NCI-H1105 (cell line): ENCODE measurements around the gene RAD51B.
"Not testable (repeated sequence)": the region's sequence is repeated elsewhere in the genome, so short reads cannot be mapped to it uniquely, and the experiment has no call there.

Experiments used
- DNase-seq: peaks from one replicate; lab custom pipeline; 2025; lab: John Stamatoyannopoulos, UW

Gene RAD51B

DNA sequence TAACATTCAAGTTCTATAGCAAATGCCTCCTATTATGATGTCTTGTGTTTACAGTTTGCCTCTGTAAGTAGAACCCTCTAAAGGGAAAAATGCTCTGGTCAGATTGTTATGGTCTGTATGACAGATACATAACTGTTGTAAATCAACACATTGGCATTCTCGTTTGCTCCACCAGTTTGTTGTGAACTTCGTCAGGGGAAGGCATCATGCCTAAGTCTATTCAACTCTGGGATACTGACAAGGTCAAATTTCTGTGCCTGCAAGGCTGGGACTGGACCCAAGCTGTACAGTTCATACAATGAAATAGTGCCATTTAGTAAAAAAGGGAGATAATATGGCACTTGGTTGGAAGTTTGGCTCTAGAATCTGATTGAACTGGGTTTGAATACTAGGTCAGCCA is 392.3 kb downstream of the RAD51B start:
- no peak for DNase-seq

GRCh38 chr14:68212361-68212760 is 392.8 kb downstream of the RAD51B start:
- no peak for DNase-seq

- no peak for DNase-seq
Observed at GRCh38 chr14:68214431-68214830, 394.9 kb downstream of the RAD51B start.

DNA sequence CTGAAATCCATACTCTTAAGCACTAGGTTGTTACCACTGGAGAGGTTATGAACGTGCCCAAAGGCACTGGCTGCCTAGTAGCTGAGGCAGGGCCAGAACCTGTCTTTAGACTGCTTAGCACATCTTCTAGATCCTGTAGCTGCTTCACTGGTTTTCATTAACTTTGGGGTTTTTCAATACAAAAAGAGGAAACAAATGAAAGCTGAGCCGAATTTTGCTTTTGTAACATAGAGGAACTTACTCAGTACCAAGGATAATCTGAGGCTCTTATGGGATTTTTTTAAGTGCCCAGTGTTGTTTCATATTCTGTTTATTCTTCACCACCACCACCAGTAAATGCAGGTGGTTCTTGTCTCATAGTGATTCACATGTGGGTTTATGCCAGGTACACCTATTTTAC is 396.1 kb downstream of the RAD51B start:
- DNase-seq: no peak

DNA sequence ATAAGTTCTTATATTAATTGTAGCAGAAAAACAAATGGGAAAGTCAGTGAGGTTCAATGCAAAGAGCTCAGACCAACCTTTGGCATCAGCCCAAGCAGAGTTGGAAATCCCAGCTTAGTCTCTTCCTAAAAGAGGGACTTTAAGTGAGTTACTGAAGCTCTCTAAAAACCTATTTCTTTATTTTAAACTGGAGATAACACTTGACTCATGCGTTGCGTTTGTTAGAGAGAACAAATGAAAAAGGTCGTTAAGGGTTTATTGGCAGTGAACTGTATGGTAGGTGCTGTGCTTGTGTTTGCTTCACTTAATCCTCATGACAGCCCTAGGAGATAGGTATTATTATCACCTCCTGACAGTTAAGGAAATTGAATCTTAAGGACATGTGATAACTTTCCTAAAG is 396.5 kb downstream of the RAD51B start:
- no peak for DNase-seq

DNA sequence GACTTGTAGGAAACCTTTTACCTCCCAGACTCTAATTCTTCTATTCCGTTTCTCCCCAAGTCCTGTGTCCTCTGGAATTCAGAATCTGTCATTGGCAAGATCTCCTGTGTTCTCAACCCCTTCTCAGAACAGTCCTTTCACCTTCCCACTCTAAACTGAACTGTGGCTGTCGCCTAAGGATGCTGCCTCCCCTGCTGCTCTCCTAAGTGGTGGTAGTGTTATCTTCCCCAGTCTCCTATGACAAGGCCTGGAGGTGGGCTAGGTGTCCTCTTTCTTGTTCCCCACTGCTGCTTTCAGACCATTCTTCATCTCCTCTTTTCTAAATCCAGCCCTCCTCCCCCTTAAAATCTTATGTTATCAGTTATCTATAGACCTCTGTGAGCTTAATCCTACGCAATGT is 397.4 kb downstream of the RAD51B start:
- DNase-seq: no peak

- DNase-seq: no peak
Observed at GRCh38 chr14:68217791-68218340, 398.3 kb downstream of the RAD51B start.

GRCh38 chr14:68219407-68219806 is 399.8 kb downstream of the RAD51B start:
- DNase-seq: no peak

GRCh38 chr14:68221046-68221445 is 401.5 kb downstream of the RAD51B start:
- not testable (repeated sequence) for DNase-seq

GRCh38 chr14:68222154-68222553 is 402.6 kb downstream of the RAD51B start:
- no peak for DNase-seq

DNA sequence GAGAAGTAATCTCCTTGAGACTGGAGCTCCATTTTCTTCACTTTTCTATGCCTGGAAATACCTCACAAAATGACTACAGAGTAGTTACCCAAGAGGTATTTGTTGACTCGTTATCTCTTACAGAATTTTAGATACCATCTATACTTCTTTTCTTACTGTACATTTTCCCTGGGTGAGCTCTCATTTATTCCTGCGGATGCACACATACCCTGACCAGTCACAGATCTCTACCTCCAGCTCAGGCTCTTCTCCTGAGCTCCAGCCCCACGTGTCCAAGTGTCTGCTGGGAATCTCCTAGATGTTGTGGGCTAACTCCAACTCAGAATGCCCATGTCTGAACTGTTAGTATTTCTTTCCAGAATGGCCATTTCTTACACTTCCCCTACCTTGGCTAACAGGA is 403.1 kb downstream of the RAD51B start:
- DNase-seq: no peak

DNA sequence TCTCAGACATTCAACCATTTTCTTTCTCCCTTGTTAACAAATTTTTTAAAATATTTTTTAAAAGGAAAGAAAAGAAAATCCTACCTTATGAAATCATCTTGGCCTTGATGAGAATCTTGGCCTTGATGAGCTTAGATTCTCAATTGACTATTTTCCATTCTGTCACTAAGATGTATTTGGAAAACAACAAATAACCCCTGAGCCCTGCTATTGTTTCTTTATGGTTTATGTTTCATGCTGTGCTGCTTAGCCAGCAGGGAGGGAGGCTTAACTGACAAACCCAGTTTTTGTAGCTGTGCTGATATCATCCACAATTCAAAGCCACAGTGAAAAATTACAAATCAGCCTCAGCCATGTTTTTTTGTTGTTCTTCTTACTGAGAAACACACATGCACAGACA is 404.1 kb downstream of the RAD51B start:
- no peak for DNase-seq

- no peak for DNase-seq
Observed at GRCh38 chr14:68225321-68225720, 405.7 kb downstream of the RAD51B start.

- no peak for DNase-seq
Observed at GRCh38 chr14:68226523-68226922, 406.9 kb downstream of the RAD51B start.

DNA sequence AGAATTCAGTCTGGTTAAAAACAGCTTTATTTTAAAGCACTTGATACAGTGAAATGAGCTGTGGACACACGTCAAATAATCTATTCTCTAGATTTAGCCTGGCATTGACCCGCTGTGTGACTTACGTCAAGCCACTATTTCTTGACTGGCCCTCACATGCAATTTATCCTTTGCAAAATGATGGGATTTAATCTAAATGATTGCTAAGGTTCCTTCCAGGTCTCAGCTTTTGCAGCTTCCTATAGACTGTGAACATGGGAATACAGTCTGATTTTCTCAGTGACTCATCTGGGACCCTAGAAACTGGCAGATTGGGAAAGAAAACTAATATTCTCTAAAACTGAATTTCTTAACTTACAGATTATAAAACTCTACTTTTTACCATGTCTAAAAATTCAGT is 409.1 kb downstream of the RAD51B start:
- no peak for DNase-seq

GRCh38 chr14:68229423-68230100 is 410.0 kb downstream of the RAD51B start:
- DNase-seq: no peak

DNA sequence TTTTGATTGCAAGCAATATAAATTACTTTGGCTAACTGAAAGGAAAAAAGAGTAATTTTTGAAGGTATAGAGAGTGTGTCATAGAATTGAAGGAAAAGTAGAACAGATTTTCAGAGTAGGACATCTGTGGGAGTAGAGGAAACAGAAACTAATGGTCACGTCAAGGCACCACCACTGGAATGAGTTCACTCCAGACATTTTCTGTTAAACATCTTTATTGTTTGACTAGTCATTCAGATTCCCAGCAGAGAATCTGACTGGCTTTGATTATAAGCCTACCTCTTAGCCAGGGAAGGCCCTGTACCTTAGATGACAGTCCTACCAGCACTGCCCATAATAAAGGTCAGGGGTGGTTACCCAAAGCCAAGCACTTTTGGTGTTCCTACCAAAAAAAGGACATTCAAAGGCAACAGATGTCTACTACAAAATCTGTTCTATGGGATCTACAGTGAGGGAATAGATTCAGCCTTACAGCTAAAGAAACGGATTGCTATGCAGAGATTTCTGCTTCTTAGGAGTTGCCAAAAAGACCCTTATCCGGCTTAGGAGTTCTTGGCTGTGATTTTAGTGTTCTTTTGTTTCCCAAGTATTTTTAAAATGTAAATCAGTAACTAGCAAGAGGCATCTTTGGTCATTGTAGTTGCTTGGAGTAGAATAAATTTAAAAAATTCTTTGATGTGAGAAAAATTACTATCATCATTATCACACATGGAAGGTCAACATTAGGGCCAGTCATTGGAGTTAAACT is 410.8 kb downstream of the RAD51B start:
- DNase-seq: no peak

DNA sequence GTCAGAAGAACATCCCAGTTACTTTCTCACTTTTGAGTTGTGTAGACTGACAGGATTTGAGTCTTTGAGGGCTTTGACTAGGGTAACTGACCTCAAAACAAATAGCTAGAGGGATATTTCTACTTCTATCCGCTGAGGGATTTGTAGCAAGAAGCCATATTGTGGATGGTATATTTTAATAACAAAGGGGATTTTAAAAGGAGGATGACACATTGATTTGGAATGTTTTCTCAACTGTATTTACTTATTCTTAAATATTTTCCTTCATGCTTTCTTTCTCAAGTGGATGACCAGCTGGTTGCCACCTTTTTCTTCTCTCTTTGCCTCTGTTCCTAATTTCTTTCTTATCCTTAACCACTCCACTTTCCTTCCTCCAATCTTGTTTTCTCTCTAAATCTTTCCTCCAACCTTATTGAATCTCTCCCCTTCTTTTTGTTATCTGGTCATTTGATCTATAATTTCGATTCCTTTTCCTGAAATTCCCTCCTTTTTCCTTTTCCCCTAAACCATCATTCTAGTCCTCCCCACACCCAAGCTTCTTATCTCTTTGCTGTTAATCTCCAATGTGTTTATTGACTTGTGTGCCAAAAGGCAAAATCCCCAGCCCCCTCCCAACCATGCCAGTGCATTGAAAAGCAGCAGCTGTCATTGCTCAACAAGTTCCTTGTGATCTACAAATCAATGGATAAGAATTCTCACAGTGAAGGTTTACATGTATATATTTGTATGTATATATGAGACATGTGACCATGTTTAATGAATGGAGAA is 411.6 kb downstream of the RAD51B start:
- no peak for DNase-seq

DNA sequence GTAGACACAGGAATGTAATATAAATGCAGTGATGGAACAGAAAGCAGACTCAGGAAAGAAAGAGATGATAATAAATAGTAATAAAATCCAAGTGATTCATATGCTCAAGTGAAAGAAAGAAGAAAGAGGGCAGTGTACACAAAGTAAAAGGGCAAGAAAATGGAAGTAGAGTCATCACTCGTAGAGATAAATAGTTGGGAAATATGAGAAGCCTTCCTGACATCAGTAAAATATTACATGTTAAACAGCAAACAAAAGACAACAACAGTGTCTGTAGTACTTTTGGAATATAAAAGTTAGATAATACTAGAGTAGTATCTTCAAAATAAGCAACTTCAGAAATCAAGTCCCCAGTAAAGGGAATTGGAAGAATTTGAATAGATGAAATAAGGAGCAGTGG is 412.3 kb downstream of the RAD51B start:
- no peak for DNase-seq

- DNase-seq: no peak
Observed at GRCh38 chr14:68232300-68233055, 412.9 kb downstream of the RAD51B start.

- no peak for DNase-seq
Observed at GRCh38 chr14:68233101-68233784, 413.7 kb downstream of the RAD51B start.
